Measurements from ENCODE around the gene FUOM.

DNA sequence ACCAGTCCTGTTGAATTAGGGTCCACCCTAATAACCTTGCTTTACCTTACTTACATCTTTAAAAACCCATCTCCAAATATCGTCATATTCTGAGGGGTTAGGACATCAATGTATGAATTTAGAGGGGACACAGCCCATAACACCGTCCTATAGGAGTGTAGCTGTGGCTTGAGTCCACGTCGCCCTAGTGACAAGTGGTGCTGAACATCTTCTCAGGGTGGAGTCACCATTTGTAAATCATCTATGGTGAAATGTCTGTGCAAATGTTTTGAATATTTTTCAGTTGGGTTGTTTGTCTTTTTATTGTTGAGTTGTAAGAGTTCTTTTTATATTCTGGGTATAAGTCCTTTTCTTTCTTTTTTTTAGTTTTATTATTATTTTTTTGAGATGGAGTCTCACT, 15.8 kb downstream of the FUOM start:
- TF ChIP-seq, protein P1, sequence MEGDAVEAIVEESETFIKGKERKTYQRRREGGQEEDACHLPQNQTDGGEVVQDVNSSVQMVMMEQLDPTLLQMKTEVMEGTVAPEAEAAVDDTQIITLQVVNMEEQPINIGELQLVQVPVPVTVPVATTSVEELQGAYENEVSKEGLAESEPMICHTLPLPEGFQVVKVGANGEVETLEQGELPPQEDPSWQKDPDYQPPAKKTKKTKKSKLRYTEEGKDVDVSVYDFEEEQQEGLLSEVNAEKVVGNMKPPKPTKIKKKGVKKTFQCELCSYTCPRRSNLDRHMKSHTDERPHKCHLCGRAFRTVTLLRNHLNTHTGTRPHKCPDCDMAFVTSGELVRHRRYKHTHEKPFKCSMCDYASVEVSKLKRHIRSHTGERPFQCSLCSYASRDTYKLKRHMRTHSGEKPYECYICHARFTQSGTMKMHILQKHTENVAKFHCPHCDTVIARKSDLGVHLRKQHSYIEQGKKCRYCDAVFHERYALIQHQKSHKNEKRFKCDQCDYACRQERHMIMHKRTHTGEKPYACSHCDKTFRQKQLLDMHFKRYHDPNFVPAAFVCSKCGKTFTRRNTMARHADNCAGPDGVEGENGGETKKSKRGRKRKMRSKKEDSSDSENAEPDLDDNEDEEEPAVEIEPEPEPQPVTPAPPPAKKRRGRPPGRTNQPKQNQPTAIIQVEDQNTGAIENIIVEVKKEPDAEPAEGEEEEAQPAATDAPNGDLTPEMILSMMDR (IDR thresholded peaks at IDR 0.05) = no peak
- no peak for TF ChIP-seq POLR2A (IDR thresholded peaks at IDR 0.05)
